Smooth muscle cell (in vitro differentiated cells): Measurements from ENCODE around the gene A2M. TPM values are rescaled to one million over a fixed set of nuclear protein-coding genes. Genes with fewer than 3 reads are reported as not detected.
A peak's percentile ranks its signal among the peaks of the same experiment; 100 is the strongest.

ENCODE experiments used
- DNase-seq: peaks from one replicate; lab custom pipeline; 2025; ENCODE audit not compliant: unreplicated experiment; lab: John Stamatoyannopoulos, UW
- H2AFZ ChIP-seq: fragments of 200-600 bp; sonication (generic); 2 replicates; pipeline ENCODE4 v1.6.0; 2016; ENCODE audit warnings: antibody characterized with exemption, low read depth, mild to moderate bottlenecking
- H3F3A ChIP-seq: fragments of 200-600 bp; sonication (generic); 2 replicates; pipeline ENCODE4 v1.6.0; 2017; ENCODE audit warnings: antibody characterized with exemption, low read depth
- H3K27ac ChIP-seq: fragments of 200-600 bp; sonication (generic); 2 replicates; pipeline ENCODE4 v1.5.1; 2016; ENCODE audit warnings: low read depth, mild to moderate bottlenecking
- H3K27me3 ChIP-seq: fragments of 200-600 bp; sonication (generic); 2 replicates; pipeline ENCODE4 v1.6.1; 2016; ENCODE audit warnings: low read depth, mild to moderate bottlenecking
- H3K36me3 ChIP-seq: fragments of 200-600 bp; sonication (generic); 2 replicates; pipeline ENCODE4 v1.5.1; 2016; ENCODE audit warnings: low read depth
- H3K4me1 ChIP-seq: fragments of 200-600 bp; sonication (generic); 2 replicates; pipeline ENCODE4 v1.5.1; 2016; ENCODE audit warnings: low read depth
- H3K4me2 ChIP-seq: fragments of 200-600 bp; sonication (generic); 2 replicates; pipeline ENCODE4 v1.6.0; 2016; ENCODE audit warnings: mild to moderate bottlenecking
- H3K4me3 ChIP-seq: fragments of 200-600 bp; sonication (generic); 2 replicates; pipeline ENCODE4 v1.5.1; 2016; ENCODE audit warnings: mild to moderate bottlenecking
- H3K79me2 ChIP-seq: fragments of 200-600 bp; sonication (generic); 2 replicates; pipeline ENCODE4 v1.6.0; 2016; ENCODE audit warnings: low read depth, mild to moderate bottlenecking
- H3K9ac ChIP-seq: fragments of 200-600 bp; sonication (generic); 2 replicates; pipeline ENCODE4 v1.6.0; 2016; ENCODE audit warnings: low read depth
- H3K9me3 ChIP-seq: fragments of 200-600 bp; sonication (generic); replicated peaks from 2 replicates; pipeline ENCODE4 v1.5.1; 2016; ENCODE audit warnings: low read depth
- H4K20me1 ChIP-seq: fragments of 200-600 bp; sonication (generic); 2 replicates; pipeline ENCODE4 v1.6.0; 2016; ENCODE audit warnings: low read depth
- WGBS: methylation state at CpG from one replicate; pipeline ENCODE4 v1.1.7; 2016; ENCODE audit warnings: low lambda C conversion rate; 5-methylcytosine and 5-hydroxymethylcytosine counted together
- polyA plus RNA-seq: library from polyadenylated mRNA; unstranded; fragments of >200 nt; fragmentation: Nextera tagmentation; extraction: Ambion mirVana; gene quantifications from 2 replicates; pipeline ENCODE4 v1.2.1, GENCODE V29; 2016
- total RNA-seq: library from RNA; depleted of rRNA; stranded (reverse); fragments of >200 nt; gene quantifications from 2 replicates; pipeline ENCODE4 v1.2.3, GENCODE V29; 2014
- TF ChIP-seq, protein P1 (sequence below): fragments of 200-600 bp; sonication (generic); IDR thresholded peaks from 2 replicates; pipeline ENCODE4 v1.5.1; 2017; ENCODE audit warnings: borderline replicate concordance, mild to moderate bottlenecking, antibody characterized with exemption; ENCODE audit not compliant: insufficient read depth, poor library complexity, severe bottlenecking

The A2M gene
- total and polyA plus RNA-seq, 2 experiments from 2014 or later: 72.8 to 108 TPM

DNA sequence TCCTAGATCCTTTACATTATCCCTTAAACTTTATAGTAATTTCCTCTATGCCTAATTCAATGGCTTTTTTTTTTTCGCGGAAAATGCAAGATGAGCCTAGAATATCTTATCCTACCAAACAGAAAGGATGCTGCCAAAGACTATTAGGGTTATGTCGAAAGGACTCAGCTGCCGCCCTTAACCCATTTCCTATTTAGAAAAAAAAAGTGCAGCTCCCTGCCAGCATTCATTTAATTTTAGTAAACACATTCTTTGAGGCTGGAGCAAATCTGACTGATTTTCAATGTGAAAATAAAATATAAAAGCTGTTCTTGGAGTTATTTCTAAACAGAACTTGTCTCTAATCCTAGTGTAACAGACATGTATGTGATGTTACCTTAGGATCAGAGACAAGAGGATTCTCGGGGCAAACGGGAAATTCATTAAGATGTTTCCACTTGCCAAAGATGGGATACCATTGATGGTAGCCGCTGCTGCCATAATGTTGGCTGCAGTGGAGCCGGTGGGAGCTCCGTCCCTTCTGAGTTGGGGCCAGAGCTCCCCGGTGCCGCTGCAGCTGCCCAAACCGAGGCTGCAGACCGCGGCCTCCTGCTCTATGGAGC, 8.2 kb upstream of the A2M start:
- Histone ChIP-seq H3K36me3 (no peaks in the 10 kb centered on the region), H3K79me2 (no peaks in the 10 kb centered on the region), H3K9me3 (no peaks in the 10 kb centered on the region), H3K4me3 (no peak overlapping the region), H3K27ac (no peak overlapping the region), H3F3A (no peaks in the 10 kb centered on the region), H2AFZ (no peak overlapping the region), H3K4me2 (no peak overlapping the region), H3K9ac (no peak overlapping the region), H4K20me1 (no peaks in the 10 kb centered on the region), H3K27me3 (no peaks in the 10 kb centered on the region), H3K4me1 (no peaks in the 10 kb centered on the region)
- TF ChIP-seq, protein P1, sequence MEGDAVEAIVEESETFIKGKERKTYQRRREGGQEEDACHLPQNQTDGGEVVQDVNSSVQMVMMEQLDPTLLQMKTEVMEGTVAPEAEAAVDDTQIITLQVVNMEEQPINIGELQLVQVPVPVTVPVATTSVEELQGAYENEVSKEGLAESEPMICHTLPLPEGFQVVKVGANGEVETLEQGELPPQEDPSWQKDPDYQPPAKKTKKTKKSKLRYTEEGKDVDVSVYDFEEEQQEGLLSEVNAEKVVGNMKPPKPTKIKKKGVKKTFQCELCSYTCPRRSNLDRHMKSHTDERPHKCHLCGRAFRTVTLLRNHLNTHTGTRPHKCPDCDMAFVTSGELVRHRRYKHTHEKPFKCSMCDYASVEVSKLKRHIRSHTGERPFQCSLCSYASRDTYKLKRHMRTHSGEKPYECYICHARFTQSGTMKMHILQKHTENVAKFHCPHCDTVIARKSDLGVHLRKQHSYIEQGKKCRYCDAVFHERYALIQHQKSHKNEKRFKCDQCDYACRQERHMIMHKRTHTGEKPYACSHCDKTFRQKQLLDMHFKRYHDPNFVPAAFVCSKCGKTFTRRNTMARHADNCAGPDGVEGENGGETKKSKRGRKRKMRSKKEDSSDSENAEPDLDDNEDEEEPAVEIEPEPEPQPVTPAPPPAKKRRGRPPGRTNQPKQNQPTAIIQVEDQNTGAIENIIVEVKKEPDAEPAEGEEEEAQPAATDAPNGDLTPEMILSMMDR: no peak
- DNase-seq: no peak
- WGBS: 94% methylated on average over 14 of the region's 14 CpGs

- H3K4me2 ChIP-seq: no peak overlapping the region
- H4K20me1 ChIP-seq: no peaks in the 10 kb centered on the region
- no peak overlapping the region for H2AFZ ChIP-seq
- H3K4me3 ChIP-seq: no peak overlapping the region
- no peak for DNase-seq
- TF ChIP-seq, protein P1: no peak
- no peaks in the 10 kb centered on the region for H3K27me3 ChIP-seq
- H3F3A ChIP-seq: no peaks in the 10 kb centered on the region
- peaks cover 2% of the 10 kb centered on the region for H3K4me1 ChIP-seq
- no peak overlapping the region for H3K9ac ChIP-seq
- no peaks in the 10 kb centered on the region for H3K79me2 ChIP-seq
- no peaks in the 10 kb centered on the region for H3K36me3 ChIP-seq
- H3K27ac ChIP-seq: no peak overlapping the region
- H3K9me3 ChIP-seq: no peaks in the 10 kb centered on the region
- 85% methylated on average over 3 of the region's 3 CpGs for WGBS
These were observed 6.4 kb upstream of the A2M start for GRCh38 chr12:9122091-9122609.

GRCh38 chr12:9120487-9121184, 4.9 kb upstream of the A2M start:
- no peaks in the 10 kb centered on the region for H4K20me1 ChIP-seq
- 88% methylated on average over 10 of the region's 10 CpGs for WGBS
- H3K4me2 ChIP-seq: no peak overlapping the region
- peaks cover 15% of the 10 kb centered on the region for H3K4me1 ChIP-seq
- H3K27me3 ChIP-seq: no peaks in the 10 kb centered on the region
- DNase-seq: no peak
- H3K4me3 ChIP-seq: no peak overlapping the region
- no peaks in the 10 kb centered on the region for H3K79me2 ChIP-seq
- H3K36me3 ChIP-seq: no peaks in the 10 kb centered on the region
- H3K27ac ChIP-seq: no peak overlapping the region
- TF ChIP-seq, protein P1: no peak
- no peak overlapping the region for H2AFZ ChIP-seq
- peaks cover 4% of the 10 kb centered on the region for H3F3A ChIP-seq
- H3K9me3 ChIP-seq: no peaks in the 10 kb centered on the region
- no peak overlapping the region for H3K9ac ChIP-seq

GRCh38 chr12:9118158-9118557, 2.4 kb upstream of the A2M start:
- H3K27me3 ChIP-seq: no peaks in the 10 kb centered on the region
- no peak for DNase-seq
- peak overlapping the region; percentile 34 for H3K27ac ChIP-seq
- peaks cover 7% of the 10 kb centered on the region for H3F3A ChIP-seq
- no peaks in the 10 kb centered on the region for H3K36me3 ChIP-seq
- WGBS: 62% methylated on average over 3 of the region's 3 CpGs
- H3K4me1 ChIP-seq: peaks cover 15% of the 10 kb centered on the region
- H3K4me2 ChIP-seq: peak overlapping the region; percentile 36
- no peaks in the 10 kb centered on the region for H3K9me3 ChIP-seq
- H3K9ac ChIP-seq: no peak overlapping the region
- TF ChIP-seq, protein P1: no peak
- no peak overlapping the region for H3K4me3 ChIP-seq
- H2AFZ ChIP-seq: no peak overlapping the region
- H3K79me2 ChIP-seq: no peaks in the 10 kb centered on the region
- H4K20me1 ChIP-seq: no peaks in the 10 kb centered on the region
